Stimulated activated CD4-positive, alpha-beta T cell treated with anti-CD3 and anti-CD28 coated beads, Interleukin-2, amount 100 ng/mL, for 4 hours (primary cell): ENCODE results near the gene PRKAR2A.
"Not testable (repeated sequence)": the region's sequence is repeated elsewhere in the genome, so short reads cannot be mapped to it uniquely, and the experiment has no call there.

Experiments
- DNase-seq: peaks from one replicate; pipeline ENCODE4 v3.0.0-alpha.2; 2020; ENCODE audit warnings: low read depth

The PRKAR2A gene

DNA sequence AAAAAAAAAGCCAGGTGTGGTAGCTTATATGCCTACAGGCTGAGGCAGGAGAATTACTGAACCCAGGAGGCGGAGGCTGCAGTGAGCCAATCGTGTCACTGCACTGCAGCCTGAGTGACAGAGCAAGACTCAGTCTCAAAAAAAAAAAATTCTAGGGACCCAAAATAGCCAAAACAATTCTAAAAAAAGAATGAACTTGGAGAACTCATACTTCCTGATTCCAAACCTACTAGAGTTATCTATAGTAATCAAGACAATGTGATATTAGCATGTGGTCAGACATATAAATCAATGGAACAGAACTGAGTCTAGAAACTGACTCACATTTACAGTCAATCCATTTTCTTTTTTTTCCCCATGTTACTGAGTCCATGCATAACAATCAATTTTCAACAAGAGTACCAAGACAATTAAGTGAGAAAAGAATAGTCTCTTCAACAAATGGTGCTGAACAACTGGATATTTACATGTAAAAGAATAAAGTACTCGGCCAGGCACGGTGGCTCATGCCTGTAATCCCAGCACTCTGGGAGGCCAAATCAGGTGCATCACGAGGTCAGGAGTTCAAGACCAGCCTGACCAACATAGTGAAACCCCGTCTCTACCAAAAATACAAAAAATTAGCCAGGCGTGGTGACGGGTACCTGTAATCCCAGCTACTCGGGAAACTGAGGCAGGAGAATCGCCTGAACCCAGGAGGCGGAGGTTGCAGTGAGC lies 11.9 kb downstream of the PRKAR2A start:
- no peak for DNase-seq

DNA sequence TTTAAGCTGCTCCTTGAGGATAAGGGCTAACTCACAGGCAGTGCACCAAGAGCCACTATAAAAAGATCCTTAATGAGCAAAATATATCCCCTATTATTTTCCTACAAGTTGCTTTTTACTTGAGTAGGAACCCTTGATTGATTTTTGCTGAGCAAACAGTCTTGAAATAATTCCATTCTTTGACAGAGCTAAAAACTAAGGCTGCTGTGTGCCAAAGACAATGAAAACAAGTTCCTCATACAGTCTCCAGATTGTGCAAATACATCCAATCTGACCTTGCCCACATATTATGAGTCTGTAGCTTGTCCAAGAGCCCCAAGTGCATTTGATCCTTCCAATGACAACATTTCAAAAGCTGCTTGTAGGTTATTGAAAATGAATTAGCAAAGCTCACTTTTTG lies 15.0 kb downstream of the PRKAR2A start:
- no peak for DNase-seq

DNA sequence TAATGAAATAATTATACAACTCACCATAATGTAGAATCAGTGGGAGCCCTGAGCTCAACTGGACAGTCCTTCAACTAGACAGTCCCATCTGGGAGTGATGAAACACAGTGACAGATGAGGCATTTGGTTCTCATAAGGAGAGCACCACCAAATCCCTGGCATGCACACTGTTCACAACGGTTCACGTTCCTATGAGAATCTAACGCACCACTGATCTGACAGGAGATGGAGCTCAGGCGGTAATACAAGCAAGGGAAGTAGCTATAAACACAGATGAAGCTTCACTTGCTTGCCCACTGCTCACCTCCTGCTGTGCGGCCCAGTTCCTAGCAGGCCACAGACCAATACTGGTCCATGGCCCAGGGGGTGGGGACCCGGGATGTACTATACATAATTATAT lies 17.0 kb downstream of the PRKAR2A start:
- no peak for DNase-seq

DNA sequence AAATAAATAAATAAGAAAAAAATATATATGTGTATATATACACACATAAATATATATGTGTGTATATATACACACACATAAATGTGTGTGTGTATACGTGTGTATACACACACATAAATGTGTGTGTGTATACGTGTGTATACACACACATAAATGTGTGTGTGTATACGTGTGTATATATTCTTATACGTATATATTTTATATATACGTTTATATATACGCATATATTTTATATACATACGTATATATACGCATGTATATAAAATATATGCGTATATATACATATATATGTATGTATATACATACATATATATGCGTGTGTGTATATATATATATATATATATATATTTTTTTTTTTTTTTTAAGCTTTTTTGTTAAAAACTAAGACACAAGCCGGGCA lies 18.1 kb downstream of the PRKAR2A start:
- DNase-seq: not testable (repeated sequence)

DNA sequence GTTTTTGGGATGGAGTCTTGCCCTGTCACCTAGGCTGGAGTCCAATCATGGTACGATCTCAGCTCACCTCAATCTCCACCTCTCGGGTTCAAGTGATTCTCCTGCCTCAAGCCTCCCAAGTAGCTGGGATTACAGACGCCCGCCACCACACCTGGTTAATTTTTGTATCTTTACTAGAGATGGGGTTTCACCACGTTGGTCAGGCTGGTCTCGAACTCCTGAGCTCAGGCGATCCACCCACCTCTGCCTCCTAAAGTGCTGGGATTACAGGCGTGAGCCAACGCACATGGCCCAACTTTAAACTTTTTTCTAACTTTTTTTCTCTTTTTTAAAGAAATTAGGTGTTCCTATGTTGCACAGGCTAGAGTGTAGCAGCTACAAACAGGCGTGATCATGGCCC lies 19.8 kb downstream of the PRKAR2A start:
- DNase-seq: not testable (repeated sequence)

DNA sequence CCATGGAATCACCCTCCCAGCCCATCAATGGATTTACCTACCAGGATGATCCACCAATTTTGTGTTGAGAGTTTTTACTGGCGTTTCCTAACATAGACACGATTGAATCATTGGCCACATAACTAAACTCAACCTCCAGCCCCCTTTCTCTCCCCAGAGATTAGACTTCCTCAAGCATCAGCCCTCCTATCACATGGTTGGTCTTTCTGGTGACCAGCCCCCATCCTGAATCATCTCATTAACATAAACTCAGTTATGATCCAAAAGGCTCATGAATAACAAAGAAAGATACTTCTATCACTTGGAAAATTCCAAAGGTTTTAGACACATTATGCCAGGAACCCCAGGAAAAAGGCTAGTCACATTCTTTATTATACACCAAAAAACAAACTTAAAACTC lies 21.2 kb downstream of the PRKAR2A start:
- DNase-seq: no peak

DNA sequence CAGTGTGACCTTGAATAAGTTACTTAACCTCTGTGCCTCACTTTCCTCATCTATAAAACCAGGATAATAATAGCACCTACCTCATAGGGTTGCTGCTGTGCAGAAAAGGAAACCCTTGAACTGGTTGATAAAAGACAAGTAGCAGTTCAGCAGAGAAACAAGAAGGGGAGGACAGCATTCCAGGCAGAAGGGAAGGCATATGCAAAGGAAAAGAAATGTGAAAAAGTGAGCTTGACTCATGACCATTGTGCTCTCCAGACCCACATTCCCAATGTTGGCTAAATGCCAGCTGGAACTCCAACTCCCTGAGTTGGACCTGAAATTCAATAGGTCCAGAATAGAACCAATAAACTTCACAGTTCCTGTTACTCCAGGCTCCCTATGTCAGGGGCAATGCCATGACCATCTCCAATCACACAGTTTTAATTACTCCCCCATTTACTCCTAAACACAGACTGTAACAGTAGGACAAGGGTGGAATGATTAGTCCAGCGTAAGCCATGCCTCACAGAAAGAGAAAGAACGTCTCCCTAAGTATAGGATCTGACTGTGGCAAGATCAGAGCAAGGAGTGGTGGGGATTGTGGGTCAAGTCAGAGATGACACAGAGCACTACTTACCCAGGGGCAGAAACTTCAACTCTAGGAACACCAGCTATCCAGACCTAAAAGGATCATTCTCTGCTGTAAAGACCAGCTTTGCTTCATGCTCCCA lies 26.9 kb downstream of the PRKAR2A start:
- DNase-seq: no peak

DNA sequence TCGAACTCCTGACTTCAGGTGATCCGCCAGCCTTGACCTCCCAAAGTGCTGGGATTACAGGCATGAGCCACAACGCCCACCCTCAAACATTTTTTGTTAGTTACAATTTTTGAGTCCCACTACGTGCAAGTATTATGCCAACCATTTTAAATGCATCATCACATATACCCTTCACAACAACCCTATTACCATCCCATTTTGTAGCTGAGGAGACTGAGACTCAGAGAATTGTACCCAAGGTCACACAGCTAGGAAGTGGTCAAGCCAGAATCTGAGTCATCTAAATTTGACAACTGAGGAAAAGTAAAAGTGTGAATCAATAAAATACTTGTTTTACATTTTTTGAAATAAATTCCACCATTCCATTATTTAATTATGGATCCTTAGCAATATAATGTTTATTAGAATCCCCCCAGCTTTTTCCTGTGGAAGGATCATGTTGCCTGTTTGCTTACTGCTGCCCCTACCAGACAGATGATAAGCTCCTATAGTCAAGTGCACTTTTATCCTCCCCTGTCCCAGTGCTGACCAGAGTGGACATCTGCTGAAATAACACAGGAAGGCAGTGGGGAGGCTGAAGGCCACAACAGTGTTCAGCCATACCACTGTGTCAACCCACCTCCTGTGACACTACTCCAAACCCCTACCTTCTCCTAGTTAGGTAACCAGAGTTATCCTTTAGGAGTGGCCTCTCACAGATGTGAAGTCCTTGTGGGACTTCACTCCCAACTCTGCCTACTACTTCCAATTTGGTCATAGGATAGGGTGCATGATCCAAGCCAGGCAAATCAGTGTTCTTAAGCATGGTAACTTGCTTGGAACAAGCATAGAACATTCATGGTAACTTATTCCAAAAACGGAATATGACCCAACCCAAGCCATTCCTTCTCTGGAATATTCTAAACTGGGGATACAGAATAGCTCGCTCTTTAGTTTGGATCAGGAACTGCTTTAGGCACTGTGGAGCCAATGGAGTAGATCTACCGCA lies 28.1 kb downstream of the PRKAR2A start:
- DNase-seq: no peak

DNA sequence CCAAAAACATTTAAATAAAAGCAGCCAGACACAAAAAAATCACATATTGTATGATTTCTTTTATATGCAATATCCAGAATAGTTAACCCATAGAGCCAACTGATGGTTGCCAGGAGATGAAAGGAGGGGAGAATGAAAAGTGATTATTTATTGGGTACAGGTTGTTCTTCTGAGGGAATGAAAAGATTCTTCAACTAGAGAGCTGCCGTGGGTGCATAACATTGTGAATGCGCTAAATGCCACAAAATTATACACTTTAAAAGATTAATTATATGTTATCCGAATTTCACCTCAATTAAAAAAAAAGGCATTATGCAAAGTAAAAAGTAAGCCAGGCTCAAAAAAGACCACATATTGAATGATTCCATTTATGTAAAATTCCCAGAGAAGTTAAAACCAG lies 36.1 kb downstream of the PRKAR2A start:
- DNase-seq: no peak

DNA sequence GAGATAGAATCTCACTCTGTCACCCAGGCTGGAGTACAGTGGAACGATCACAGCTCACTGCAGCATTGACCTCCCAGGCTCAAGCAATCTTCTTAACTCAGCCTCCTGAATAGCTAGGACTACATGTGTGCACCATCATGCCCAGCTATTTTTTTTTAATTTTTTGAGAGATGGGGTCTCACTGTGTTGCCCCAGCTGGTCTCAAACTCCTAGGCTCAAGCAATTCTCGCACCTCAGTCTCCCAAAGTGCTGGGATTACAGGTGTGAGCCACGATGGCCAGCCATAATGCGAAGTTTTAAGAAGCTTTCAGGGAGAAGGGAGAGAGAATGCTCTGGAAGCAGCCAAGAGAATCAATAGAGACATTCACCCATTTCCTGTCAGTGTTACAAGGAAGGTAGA lies 42.7 kb downstream of the PRKAR2A start:
- DNase-seq: no peak

DNA sequence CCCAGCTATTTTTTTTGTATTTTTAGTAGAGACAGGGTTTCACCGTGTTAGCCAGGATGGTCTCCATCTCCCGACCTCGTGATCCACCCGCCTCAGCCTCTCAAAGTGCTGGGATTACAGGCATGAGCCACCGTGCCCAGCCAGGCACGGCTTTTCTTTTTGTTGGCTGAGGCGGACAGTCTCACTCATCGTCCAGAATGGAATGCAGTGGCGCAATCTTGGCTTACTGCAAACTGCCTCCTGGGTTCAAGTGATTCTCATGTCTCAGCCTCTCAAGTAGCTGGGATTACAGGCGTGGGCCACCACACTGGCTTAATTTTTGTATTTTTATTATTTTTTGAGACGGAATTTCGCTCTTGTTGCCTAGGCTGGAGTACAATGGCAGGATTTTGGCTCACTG lies 46.8 kb downstream of the PRKAR2A start:
- not testable (repeated sequence) for DNase-seq

DNA sequence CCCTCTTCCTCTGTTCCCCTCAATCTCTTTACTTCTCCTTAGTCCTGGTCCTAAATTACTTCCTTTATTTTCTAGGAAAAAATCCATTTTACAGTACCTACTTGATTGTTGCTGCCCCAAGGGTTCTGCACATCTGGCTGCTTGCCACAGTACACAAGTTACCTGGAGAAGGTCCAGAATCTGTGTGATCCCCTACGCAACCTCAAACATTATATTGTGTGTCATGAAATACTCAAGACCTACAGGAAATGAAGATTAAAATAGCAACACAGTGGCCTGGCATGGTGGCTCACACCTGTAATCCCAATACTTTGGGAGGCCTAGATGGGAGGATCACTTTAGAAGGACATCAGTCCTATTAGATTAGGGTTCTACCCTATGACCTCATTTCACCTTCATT lies 48.7 kb downstream of the PRKAR2A start:
- DNase-seq: no peak

DNA sequence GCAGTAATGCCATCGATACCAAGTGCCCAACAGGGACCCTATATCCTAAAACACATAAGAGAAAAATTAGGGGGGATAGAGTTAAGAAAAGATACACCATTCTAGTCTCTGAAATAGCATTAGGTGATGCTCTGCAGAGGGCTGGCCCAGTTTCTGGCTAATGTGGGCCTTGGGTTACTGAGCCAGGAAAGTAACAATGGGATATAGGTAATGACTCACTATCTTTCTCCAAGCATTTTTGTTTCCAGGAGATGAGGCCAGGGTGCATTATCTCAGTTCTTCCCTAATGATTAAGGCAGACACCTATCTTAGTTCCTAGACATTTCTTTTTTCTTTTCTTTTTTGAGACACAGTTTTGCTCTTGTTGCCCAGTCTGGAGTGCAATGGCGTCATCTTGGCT lies 50.0 kb downstream of the PRKAR2A start:
- DNase-seq: no peak

DNA sequence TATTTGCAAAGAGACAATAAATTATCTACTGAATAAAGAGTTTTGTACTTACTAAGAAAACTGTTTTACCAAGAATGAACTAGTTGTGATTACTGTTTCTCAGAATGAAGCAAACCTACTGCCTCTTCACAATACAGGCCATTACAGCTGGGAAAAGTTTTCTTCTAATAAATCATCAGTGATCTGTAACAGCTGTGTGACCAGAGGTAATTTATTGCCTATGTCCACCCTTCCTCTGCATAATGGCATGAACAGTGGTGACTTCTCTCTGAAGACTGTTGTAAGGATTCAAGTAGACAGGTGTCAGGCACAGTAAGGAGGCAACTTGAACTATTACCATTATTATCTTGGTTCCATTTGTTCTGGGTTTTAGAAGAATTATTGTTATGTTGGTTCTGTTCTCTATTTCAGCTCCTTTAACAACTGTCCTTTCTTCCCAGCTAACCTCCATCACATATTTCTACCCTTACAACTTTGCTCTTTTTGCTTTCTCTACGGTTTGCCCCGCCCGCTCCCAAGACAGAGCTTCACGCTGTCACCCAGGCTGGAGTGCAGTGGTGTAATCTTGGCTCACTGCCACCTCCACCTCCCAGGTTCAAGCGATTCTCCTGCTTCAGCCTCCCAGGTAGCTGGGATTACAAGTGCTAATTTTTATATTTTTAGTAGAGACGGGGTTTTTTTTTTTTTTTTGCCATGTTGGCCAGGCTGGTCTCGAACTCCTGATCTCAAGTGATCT lies 51.5 kb downstream of the PRKAR2A start:
- DNase-seq: no peak

DNA sequence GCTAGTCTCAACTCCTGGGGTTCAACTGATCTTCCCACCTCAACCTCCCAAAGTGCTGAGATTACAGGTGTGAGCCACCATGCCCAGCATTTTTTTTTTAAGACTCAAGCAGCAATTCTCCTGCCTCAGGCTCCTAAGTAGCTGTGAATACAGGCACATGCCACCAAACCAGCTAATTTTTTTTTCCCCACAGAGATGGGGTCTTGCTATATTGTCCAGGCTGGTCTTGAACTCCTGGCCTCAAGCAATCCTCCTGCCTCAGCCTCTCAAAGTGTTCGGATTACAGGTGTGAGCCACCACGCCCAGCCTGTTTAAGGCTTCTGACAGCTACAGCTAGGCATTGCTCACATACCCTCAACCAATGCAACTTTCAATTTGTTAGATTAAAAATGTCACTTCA lies 54.2 kb downstream of the PRKAR2A start:
- not testable (repeated sequence) for DNase-seq

DNA sequence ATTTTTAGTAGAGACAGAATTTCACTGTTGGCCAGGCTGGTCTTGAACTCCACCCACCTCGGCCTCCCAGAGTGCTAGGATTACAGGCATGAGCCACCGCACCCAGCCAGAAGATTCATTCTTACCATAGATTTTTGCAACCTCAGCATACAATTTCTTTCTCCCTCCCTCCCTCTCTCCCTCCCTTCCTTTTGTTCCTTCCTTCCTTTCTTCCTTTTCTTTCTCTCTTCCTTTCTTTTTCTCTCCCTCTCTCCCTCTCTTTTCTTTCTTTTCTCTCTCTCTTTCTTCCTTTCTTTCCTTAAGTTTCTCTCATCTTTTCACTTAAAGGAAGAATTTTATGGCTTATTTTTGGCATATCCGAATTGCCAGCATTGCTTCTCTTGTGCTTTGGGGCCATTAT lies 58.0 kb downstream of the PRKAR2A start:
- DNase-seq: no peak

DNA sequence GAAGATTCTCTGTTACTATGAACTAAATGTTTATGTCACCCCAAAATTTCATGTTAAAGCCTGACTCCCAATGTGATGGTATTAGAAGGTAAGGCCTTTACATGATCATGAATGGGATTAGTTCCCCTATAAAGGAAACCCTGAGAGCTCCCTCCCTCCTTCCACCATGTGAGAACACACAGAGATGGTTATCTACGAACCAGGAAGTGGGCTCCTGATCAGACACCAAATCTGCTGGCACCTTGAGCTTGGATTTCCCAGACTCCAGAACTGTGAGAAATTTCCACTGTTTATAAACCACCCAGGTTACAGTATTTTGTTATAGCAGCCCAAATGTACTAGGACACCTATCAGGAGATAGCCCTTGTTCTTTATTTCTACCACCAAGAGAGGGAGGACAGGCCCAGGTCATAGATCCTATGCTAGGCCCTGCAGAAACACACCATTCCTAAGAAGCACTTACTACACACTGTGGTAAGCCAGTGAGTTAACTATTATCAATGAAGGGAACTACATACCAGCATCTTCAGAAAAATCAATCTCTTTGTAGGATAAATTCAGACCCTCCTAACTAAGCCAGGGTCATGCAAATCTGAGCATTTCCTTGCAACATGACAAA lies 59.0 kb downstream of the PRKAR2A start:
- no peak for DNase-seq

DNA sequence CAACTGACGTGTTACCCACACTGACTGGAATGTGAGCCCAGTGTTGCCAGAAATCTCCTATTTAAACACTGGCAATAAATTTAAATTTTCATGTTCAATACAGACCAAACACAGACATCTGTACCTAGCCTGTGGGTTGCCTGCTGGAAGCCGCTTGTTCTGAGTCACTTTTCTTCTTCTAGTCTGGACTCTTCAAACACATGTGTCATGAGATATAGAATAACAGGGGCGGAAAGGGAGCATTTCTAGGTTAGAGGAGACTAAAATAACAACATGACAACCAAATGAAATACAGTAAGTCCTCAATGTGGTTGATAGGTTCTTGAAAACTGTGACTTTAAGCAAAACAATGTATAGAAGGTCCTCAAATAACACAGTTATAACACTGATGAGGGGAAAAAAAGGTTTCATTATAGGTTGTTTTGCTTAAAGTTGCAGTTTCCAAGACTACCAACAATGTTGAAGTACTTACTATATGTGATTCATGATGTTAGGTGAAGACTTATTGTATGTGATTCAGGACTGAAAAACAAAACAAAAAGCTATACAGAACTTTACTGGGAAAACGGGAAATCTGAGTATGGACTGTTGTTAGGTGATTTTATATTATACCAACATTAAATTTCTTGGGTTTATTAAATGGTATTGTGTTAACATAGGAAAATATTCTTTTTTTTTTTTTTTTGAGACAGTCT lies 63.1 kb downstream of the PRKAR2A start:
- no peak for DNase-seq

DNA sequence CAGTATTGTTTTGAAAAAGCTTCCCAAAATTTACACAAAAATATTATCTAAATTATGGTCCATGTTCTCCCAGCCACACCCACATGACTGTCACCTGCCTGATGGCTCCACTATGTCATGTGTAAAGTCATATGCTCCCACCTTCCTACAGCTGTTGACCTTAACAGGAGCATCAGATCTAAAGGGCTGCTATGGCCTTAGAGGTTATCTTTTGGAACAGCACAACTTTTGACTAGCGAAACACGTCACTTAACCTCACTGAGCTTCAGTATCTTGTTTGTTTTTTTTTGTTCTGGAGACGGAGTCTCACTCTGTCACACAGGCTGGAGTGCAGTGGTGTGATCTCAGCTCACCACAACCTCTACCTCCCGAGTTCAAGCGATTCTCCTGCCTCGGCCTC lies 64.4 kb downstream of the PRKAR2A start:
- DNase-seq: no peak

DNA sequence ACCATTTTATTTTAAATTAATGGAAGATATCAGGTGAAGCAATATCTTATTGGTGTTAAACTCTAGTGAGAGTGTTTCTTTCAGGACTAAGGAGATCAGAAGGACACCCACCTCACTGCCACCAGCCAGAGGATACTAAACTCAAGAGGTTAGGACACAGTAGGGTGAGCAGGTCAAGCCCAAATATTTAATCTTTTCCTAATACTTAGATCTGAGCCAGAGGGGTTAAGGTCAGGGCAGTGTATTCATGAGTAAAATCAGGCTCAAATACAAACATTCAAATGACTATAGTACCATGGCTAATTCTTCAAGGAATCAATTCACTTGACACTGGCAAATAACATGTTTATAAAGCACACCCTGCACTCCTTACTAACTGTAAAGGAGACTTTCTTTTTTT lies 65.6 kb downstream of the PRKAR2A start:
- DNase-seq: no peak

DNA sequence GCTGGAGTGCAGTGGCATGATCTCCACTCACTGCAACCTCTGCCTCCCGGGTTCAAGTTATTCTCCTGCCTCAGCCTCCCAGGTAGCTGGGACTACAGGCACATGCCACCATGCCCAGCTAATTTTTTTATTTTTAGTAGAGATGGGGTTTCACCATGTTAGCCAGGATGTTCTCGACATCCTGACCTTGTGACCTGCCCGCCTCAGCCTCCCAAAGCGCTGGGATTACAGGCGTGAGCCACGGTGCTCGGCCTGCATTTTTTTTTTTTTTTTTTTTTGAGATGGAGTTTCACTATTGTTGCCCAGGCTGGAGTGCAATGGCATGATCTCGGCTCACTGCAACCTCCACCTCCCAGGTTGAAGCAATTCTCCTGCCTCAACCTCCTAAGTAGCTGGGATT lies 69.1 kb downstream of the PRKAR2A start:
- not testable (repeated sequence) for DNase-seq
